ENCODE results near the gene ABCB7.

- TF ChIP-seq, protein P1, sequence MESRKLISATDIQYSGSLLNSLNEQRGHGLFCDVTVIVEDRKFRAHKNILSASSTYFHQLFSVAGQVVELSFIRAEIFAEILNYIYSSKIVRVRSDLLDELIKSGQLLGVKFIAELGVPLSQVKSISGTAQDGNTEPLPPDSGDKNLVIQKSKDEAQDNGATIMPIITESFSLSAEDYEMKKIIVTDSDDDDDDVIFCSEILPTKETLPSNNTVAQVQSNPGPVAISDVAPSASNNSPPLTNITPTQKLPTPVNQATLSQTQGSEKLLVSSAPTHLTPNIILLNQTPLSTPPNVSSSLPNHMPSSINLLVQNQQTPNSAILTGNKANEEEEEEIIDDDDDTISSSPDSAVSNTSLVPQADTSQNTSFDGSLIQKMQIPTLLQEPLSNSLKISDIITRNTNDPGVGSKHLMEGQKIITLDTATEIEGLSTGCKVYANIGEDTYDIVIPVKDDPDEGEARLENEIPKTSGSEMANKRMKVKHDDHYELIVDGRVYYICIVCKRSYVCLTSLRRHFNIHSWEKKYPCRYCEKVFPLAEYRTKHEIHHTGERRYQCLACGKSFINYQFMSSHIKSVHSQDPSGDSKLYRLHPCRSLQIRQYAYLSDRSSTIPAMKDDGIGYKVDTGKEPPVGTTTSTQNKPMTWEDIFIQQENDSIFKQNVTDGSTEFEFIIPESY (IDR thresholded peaks at IDR 0.05) = no peak
- TF ChIP-seq CTCF (IDR thresholded peaks at IDR 0.05; ENCODE audit: low read depth, low read length, missing input control) (no peak), GABPA (IDR thresholded peaks at IDR 0.05 in 1 of 2, conservative IDR thresholded peaks at IDR 0.05 in 1 of 2) (no peak)
Measured at GRCh38 chrX:75132672-75133071, 23.4 kb downstream of the ABCB7 start.

Data from liver (tissue), 3 donors.